ENCODE data around the gene GTF3C5.

Gene GTF3C5

GRCh38 chr9:133008824-133009223, 22.0 kb upstream of the GTF3C5 start:
- H3K9me3 ChIP-seq (ENCODE audit: insufficient read depth, low read length) = no peaks in the 10 kb centered on the region
- no peak overlapping the region for H3K4me3 ChIP-seq (ENCODE audit: insufficient read depth, low read length, poor library complexity, severe bottlenecking)
- no peaks in the 10 kb centered on the region for H3K36me3 ChIP-seq (ENCODE audit: low read length)
- H3K4me2 ChIP-seq (ENCODE audit: low read depth, low read length, poor library complexity, severe bottlenecking) = no peak overlapping the region
- TF ChIP-seq EZH2phosphoT487 (conservative IDR thresholded peaks at IDR 0.05; ENCODE audit: low read length) (no peak), CTCF (IDR thresholded peaks at IDR 0.05; ENCODE audit: insufficient read depth, low read length, poor library complexity, severe bottlenecking) (no peak)
- no peak overlapping the region for H3K27ac ChIP-seq (ENCODE audit: low read depth, low read length)
- H3F3A ChIP-seq (ENCODE audit: insufficient read depth) = no peaks in the 10 kb centered on the region
- H3K9me2 ChIP-seq (replicated peaks; ENCODE audit: insufficient read depth, low read length) = no peaks in the 10 kb centered on the region
- H3K27me3 ChIP-seq (ENCODE audit: low read length) = no peaks in the 10 kb centered on the region
- no peaks in the 10 kb centered on the region for H4K20me1 ChIP-seq (ENCODE audit: low read depth, low read length)
- no peak overlapping the region for H2AFZ ChIP-seq (ENCODE audit: low read depth, low read length, severe bottlenecking)
- no peak overlapping the region for H3K9ac ChIP-seq (ENCODE audit: low read length)
- H3K79me2 ChIP-seq (ENCODE audit: insufficient read depth, low read length) = no peaks in the 10 kb centered on the region

DNA sequence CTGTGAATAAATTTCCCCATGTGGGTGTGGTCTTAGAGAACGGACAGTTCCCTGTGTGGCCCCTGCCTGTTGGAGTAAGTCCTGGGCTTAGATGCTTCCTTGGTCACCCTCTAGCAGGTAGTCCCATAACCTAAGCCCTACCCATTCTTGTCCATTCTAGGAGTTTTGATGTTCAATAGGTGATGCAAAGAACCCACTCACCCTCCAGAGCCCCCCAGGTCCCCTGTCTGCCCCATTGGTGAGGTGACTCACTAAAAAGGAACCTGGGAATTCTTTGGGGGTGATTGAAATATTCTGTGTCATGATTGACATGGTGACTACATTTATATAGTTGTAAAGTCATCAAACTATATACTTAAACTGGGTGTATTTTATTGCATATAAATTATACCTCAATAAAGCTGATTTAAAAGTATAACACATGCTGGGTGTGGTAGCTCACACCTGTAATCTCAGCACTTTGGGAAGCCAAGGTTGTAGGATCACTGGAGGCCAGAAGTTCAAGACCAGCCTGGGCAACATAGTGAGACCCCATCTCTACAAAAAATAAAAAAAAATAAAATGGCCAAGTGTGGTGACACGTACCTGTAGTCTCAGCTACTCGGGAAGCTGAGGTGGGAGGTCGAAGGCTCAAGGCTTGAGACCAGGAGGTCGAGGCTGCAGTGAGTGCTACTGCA, 20.8 kb upstream of the GTF3C5 start:
- H3K9me2 ChIP-seq (replicated peaks; ENCODE audit: insufficient read depth, low read length) = no peaks in the 10 kb centered on the region
- no peak overlapping the region for H3K4me3 ChIP-seq (ENCODE audit: insufficient read depth, low read length, poor library complexity, severe bottlenecking)
- TF ChIP-seq CTCF (IDR thresholded peaks at IDR 0.05; ENCODE audit: insufficient read depth, low read length, poor library complexity, severe bottlenecking) (no peak), EZH2phosphoT487 (conservative IDR thresholded peaks at IDR 0.05; ENCODE audit: low read length) (no peak)
- H3K27me3 ChIP-seq (ENCODE audit: low read length) = no peaks in the 10 kb centered on the region
- H3K9ac ChIP-seq (ENCODE audit: low read length) = no peak overlapping the region
- H3F3A ChIP-seq (ENCODE audit: insufficient read depth) = no peaks in the 10 kb centered on the region
- H3K27ac ChIP-seq (ENCODE audit: low read depth, low read length) = no peak overlapping the region
- H3K9me3 ChIP-seq (ENCODE audit: insufficient read depth, low read length) = no peaks in the 10 kb centered on the region
- no peak overlapping the region for H2AFZ ChIP-seq (ENCODE audit: low read depth, low read length, severe bottlenecking)
- no peaks in the 10 kb centered on the region for H3K36me3 ChIP-seq (ENCODE audit: low read length)
- no peak overlapping the region for H3K4me2 ChIP-seq (ENCODE audit: low read depth, low read length, poor library complexity, severe bottlenecking)
- no peaks in the 10 kb centered on the region for H3K79me2 ChIP-seq (ENCODE audit: insufficient read depth, low read length)
- H4K20me1 ChIP-seq (ENCODE audit: low read depth, low read length) = no peaks in the 10 kb centered on the region

DNA sequence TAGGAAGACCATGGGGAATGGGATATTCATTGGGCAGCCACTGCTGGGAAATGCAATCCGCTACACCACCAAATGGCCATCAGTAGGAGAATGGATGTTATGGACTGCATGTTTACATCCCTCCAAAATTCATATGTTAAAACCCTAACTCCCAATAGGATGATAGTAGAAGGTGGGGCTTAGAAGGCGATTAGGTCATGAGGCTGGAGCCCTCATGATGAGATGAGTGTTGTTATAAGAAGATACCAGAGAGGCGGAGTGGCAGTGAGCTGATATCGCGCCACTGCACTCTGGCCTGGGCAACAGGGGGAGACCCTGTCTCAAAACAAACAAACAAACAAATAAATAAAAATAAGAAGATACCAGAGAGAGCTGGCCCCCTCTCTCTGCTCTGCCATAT, 16.1 kb upstream of the GTF3C5 start:
- no peak overlapping the region for H2AFZ ChIP-seq (ENCODE audit: low read depth, low read length, severe bottlenecking)
- no peaks in the 10 kb centered on the region for H3F3A ChIP-seq (ENCODE audit: insufficient read depth)
- no peaks in the 10 kb centered on the region for H3K36me3 ChIP-seq (ENCODE audit: low read length)
- no peaks in the 10 kb centered on the region for H3K79me2 ChIP-seq (ENCODE audit: insufficient read depth, low read length)
- no peak overlapping the region for H3K4me3 ChIP-seq (ENCODE audit: insufficient read depth, low read length, poor library complexity, severe bottlenecking)
- no peaks in the 10 kb centered on the region for H4K20me1 ChIP-seq (ENCODE audit: low read depth, low read length)
- TF ChIP-seq CTCF (IDR thresholded peaks at IDR 0.05; ENCODE audit: insufficient read depth, low read length, poor library complexity, severe bottlenecking) = no peak
- TF ChIP-seq EZH2phosphoT487 (conservative IDR thresholded peaks at IDR 0.05; ENCODE audit: low read length) = no peak
- H3K27me3 ChIP-seq (ENCODE audit: low read length) = no peaks in the 10 kb centered on the region
- H3K9me2 ChIP-seq (replicated peaks; ENCODE audit: insufficient read depth, low read length) = no peaks in the 10 kb centered on the region
- H3K4me2 ChIP-seq (ENCODE audit: low read depth, low read length, poor library complexity, severe bottlenecking) = no peak overlapping the region
- H3K9ac ChIP-seq (ENCODE audit: low read length) = no peak overlapping the region
- no peak overlapping the region for H3K27ac ChIP-seq (ENCODE audit: low read depth, low read length)
- no peaks in the 10 kb centered on the region for H3K9me3 ChIP-seq (ENCODE audit: insufficient read depth, low read length)

Data from SU-DHL-6 (cell line).